Stimulated activated CD8-positive, alpha-beta memory T cell treated with anti-CD3 and anti-CD28 coated beads, Interleukin-7, amount 100 ng/mL, for 48 hours (primary cell): ENCODE data around the gene GNAT3.

Source experiments
- DNase-seq, 2 donors: peaks; one replicate each; pipeline ENCODE4 v3.0.0-alpha.2; 2020; ENCODE audit warnings: low read depth in 1 of 2; ENCODE audit errors: extremely low read depth in 1 of 2

The GNAT3 gene

DNA sequence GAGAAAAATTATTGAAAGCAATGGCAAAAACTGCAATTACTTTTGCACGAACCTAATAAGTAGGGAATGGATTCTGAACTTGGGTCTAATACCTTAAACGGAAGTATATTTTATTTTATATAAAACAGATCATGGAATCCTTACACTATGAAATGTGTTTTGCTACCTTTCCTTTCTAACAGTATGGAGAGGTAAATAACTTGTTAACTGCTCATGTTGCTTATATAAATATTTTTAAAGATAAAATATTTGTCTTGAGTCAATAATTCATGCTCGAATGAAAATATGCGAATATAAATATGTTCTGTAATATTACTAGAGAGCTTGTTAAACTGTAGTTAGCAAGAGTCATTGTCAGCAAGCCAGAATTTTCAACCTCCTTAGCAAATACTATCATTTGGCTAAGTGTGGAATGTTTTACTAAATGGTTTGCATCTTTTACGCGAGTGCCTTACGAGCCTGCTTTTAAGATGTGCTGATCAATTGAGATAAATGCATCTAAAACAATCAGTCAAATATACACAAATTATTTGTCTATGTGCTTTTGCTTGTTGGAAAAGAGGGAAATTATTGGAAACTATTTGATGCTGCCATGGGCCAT, 5.9 kb downstream of the GNAT3 start:
- no peak for DNase-seq

DNA sequence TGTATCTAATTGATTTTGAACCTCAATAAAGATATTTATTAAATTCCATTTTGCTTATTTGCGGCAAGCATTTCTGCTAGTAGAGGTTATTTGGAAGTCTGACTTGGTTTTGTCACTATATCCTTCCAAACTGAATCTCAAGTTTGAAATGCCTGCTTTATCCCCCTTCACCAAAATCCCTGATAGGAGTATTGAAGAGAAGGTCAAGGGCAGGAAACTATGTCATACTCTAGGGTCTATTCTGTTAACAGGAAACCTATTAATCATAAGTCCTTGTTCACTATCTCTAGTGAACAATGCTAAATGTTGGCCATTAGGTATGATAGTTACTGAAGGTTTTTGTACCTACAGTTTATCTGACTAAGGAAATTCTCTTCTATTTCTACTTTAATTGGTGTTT, 11.5 kb downstream of the GNAT3 start:
- DNase-seq: no peak

DNA sequence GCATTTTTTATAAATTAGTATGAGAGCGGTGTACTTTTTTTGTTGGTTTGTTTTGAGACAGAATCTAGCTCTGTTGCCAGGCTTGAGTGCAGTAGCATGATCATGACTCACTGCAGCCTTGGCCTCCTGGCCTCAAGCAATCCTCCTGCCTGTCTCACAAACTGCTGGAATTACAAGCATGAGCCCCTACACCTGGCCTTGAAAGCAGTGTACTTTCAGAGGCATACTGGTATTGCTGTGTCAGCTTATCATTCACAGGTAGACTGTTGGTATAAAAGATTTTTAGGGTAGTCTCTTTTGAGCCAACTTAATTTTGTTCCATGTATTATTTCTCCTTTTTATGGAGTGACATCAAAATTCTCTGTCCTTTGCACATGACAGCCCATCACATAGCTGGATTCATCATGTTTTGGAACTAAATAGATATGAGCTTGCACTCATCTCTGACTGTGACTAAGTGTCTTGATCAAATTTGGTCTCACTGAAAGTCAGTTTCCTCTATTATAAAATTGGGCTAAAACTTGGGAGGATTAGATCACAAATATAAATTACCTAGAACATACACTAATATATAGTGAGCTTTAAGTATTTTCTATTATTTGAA, 12.4 kb downstream of the GNAT3 start:
- DNase-seq: no peak

DNA sequence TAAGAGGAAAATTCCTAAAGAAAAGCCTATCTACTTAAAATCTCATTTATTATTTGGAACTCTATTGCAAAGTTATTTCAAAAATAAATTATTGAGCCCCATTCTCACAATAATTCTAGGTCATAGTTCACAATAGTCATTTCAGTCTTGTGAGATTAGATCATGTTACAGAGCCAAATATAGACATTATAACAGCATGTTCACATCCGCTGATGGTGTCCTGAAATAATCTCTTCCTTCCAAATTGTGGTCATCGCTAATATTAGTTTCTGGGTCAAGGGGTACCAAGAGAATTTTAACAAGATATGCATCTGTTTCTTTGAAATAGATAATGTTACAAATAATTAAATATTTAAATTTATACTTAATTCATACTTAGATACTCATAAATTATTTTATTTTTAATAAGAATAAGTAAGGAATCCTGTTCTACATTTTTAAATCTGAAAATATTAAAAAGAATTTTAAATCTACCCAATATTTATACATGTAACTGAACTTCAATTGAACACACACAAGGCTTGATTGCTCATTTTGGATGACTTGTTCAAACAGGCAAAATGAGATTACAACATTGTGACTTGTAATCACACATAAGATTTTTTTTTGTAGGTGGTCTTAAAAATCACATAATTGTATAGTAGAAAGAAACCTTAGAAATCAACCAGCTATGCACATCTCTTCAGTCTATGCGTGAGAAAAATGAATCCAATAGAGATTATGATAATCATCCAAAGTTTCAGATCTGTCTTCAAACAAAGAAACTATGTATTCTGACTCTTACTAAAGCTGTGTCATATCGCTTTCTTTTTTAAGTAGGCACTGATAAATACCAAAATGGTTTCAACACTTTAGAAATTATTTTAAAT, 13.1 kb downstream of the GNAT3 start:
- DNase-seq: no peak

DNA sequence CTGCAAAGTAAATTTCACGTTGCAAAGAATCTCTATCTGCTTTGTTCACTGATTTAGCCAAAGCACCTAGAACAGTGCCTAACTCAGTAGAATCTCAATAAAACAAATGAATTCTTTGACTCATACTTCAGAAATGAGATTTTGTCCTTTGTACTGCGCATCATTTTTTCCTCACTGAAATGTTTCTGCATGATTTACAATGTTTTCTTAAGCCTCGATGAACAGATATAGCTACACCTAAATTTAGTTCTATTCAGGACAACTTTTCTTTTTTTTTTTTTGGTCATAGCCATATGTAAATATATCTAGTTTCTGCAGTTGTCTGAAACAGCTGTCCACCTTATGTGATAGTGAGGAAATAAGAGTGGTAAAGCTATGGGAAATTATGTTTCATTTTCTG, 15.3 kb downstream of the GNAT3 start:
- DNase-seq: no peak

DNA sequence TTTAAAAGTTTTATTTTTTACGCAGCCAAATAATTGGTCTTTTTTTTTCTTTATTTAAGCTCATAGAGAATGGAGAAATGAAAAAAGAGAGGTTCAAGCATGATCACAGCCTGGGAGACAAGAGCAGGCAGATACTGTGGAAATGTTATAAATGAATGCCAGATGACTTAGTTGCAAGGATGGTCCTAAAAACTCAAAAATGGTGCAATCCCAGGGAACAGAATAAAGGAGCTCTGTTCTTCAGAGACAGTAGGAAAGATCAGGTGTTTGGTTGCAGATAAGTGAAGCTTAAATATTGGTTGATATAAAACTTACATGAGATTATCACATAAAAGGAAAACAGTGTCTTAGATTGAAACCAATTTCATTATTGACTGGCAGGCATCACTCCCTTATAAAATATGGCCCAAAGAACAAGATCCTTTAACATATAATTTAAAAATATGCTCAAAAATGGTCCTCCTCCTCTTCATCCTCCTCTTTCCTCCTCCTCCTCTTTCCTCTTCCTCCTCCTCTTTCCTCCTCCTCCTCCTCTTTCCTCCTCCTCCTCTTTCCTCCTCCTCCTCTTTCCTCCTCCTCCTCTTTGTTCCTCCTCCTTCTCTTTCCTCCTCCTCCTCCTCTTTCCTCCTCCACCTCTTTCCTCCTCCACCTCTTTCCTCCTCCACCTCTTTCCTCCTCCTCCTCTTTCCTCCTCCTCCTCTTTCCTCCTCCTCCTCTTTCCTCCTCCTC, 18.6 kb downstream of the GNAT3 start:
- DNase-seq: no peak

DNA sequence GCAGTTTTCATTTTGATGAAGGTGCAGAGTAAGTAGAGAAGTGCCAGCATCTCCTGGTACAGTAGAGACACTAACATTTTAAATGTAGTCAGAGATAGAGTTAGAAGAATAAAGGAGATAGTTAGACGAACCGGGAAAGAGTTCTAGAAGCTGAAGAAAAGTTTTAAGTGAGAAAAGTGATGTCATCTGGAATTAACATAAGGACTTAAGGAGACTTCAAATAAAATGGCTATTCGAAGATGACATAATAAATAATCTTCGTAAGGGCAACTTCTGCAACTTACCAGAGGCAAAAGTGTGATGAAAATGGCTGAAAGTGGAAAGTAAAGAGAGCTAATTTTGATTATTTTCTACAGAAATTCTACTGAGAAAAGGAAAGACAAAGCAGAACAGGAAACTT, 20.4 kb downstream of the GNAT3 start:
- DNase-seq: no peak

DNA sequence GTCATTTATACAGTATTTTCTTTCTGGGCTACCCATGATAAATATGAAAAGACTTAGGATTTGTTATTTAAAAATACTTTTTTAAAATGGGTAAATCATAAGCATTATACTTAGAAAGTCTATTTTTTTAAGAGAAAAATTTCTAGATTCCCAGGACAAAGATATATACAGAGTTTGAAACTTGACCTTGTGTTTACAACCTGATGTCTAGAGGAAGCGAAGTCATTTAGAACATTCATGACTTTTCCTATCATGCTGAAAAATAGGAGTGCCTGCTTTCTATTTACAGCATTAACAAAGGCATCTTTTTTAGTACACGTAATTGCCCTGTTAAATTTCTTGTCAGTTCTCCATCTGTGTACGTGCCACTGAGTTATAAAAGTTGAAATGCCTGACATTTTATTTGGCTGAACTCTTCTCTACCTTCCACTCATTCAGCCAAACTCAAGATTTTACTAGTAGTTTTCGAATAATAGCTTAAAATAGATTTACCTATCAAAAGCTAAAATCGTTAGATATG, 23.0 kb downstream of the GNAT3 start:
- no peak for DNase-seq

DNA sequence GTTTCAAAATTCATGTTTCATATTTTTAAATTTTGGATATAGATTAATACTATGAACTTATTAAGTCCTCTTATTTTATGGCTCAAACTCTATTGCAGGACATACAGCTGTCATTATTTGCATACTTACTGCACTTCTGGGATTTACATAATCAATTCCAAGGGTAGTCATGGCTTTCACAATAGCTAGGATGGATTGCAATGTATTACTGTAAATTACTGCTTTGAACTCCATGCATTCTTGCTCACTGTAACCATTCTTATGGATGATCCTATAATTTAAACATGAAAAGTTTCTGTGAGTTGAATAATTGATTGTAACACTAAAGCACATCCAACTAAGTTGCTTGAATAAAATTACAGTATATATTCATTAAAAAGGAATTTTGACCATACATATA, 23.5 kb downstream of the GNAT3 start:
- no peak for DNase-seq

DNA sequence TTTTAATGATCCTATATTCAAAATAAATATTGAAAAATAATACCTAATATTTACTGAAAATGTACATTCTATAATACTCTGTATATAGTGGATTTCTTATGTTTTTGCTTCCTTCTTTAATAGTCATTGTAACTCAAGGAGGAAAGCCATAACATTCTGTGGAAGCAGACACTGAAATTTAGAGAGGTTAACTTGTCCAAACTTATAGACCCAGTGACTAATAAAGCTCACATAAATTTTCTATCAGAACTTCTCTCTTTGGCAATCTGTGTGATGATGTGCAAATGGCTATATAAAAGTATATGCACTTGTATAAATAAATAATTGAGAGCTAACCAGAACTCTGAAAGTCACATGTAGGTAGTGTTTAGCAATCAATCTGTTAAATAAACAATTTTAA, 26.1 kb downstream of the GNAT3 start:
- no peak for DNase-seq

DNA sequence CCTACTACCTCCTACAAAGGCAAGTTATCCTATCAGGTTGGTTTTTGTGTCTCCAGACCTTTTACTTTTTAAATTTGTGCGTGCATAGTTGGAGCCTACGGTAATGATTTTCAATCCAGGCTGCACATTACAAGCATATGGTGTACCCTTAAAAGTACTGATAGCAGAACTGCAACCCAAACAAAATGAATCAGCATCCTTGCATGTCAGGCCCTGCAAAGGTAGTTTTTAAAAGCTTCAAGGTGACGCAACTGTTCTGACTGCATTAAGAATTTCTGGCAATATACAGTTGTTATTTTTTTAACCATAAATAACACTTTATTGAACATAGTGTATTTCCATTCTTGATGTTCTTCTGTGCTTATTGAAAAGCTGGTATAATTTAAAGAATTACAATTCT, 28.9 kb downstream of the GNAT3 start:
- DNase-seq: no peak

DNA sequence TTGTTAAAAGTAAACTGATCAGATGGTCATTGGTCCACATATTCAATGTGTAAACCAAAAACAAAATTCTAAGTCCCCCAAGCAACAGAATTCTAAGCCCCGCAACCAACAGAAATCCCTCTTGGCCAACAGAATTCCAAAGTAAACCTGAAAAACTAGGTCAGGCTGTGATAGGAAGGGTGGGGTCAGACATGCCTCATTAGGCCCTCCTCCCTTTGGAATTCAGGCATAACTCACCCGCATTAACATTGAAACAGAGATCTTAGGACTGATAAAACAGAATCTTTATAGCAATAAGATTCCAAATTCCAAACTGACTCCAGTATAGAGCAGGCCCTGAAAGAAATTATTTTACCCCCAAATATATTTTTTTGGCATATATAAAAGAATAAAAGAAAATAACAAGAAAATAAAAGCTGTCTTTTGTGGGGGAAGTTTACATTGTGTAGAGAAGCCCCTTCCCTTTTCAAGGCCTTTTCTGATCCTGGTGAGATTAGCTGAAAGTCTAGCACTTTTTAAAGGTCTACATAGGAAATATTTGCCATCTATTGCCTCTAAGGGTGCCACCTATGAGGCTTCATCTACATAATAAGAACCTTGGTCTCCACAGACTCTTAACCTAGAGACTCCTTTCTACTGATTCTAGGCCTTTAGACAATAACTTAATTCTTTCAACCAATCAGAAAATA, 30.5 kb downstream of the GNAT3 start:
- no peak for DNase-seq

DNA sequence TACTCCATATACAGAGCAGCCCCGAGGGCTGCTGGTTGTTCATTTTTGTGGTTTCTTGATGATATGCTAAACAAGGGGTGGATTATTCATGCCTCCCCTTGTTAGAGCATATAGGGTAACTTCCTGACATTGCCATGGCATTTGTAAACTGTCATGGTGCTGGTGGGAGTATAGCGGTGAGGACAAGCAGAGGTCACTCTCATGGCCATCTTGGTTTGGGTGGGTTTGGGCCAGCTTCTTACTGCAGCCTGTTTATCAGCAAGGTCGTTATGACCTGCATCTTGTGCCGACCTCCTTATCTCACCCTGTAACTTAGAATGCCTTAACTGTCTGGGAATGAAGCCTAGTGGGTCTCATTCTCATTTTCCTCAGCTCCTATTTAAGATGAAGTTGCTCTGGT, 31.3 kb downstream of the GNAT3 start:
- DNase-seq: no peak

DNA sequence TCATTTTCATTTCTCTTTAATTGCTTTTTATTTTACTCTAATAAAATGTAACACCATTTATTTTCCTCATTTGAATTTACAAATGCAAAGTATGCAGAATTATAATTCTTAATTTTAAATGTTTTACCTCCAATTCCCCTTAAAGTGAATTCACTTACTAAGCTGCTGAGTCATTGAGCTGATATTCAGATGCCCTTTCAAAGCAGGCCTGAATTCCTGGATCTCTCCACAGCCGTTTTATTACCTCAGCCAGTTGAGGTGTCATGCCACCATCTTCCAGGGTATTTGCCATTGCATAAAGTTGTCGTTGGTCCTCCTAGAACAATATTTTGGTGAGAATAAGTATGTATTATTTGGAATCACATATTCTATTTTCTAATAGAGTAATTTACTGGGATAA, 33.2 kb downstream of the GNAT3 start:
- DNase-seq: no peak

DNA sequence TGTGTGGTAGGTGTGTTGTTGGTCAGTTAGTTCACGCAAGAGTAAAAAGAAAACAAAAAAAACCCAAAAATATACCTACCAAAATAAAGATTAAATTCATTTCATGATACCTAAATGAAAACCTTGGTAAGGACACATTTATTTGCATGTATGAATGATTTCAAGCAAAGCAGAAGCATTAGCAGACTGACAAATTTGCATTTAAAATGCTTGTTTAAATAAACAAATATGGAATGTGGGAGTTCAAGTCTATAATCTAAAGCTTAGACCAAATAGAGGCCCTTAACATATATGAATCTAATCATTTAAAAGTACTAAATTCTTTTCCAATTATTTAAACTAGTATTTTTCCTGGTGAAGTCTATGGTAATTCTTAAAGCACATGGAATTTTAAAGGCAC, 35.8 kb downstream of the GNAT3 start:
- no peak for DNase-seq

DNA sequence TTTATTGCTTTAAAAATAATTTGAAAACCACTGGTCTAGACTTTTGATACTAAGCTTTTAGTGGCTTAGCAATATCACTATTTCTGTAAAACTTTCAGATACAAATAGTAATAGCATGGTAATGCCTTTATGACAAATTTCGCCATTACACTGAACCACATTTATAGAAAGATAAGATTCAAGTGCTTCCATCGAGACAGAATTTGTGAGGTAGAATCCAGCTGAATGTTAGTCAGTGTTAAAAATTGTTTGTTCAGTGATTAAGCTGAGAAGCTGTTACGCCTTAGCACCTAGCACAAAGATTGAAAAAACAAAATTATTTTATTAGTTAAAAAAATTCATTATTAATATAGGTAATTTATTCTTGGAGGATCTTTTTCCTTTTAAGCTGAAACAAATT, 36.5 kb downstream of the GNAT3 start:
- DNase-seq: no peak

DNA sequence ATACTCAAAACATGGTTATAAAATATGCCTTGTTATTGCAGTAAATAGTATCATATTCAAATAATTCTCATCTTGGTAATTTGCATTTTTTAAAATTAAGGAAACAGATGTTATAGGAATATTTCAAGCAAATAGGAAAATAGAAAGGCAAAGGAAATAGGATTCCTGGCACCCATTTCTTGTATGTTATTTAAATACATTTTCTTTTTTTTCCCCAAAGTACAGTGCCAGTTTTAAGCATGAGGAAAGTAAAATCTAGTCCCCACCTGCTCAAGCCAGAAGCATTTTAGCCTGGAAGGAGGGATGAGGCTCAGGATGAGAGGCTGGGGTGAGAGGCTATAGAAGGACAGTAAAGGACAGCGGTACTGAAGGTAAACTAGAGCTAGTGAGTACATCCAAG, 38.1 kb downstream of the GNAT3 start:
- DNase-seq: no peak

DNA sequence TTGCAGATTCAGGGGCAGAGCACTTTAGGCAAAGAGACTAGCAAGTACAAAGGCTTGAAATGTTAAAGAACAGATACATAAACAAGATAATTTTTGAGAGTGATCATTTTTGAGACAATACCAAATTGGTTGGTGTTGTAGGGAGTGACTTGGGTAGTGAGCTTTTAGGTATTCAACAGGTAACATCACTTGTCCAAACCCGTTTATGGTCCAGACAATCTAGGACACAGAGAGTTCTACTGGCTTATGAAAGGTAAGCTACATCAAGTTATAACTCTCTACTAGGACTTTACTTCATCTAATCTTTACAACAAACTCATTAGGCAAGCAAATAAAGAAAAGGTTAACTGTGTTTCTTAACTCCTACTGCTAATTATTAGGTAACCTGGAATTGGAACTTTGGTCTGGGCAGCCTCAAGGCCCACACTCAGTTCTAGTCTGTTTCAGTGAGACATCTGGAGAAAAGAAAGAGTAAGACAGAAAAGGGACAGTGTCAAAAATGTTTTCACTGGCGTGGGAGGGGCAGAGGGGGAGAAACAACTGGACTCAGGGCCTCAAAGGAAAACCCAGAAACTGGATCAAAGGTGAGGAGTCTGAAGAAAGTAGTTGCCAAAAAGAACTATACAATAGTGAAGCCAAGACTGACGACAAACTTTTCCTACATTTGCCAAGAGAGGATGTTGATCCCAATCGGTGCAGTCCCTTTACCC, 39.2 kb downstream of the GNAT3 start:
- DNase-seq: no peak

DNA sequence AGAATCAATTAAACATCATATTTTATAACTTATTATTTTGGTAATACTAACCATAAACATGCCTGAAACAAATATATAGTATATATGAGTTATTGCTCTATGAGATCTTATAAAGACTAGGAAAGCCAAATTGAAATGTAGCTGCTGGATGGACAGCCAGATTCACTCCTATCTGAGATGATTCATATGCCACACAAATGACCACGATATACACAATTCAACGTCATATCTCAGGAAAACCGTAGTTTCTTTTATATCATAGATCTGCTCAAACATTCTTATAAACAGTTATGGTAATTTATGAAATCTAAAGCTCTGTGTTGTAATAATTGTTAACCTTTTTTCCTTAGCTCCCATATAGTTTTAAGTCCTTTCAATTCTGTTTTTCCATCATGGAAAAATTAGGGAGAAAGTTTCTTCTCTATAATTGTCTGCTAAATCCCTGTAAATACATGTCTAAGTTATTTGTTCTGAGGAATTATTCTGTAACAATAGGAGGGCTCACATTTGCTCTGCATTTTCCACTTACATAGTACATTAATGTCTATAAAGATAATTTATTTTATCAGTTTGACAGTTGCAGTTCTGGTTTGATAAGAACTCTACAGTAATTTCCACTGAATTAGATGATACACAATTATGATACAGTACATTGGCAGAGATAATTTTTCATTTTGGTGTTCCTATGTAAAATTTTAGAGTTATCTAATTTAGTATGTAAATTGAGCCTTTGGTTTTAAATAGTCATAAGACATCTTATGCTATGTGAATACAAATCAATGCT, 42.7 kb downstream of the GNAT3 start:
- DNase-seq: no peak
